ENCODE data around the gene ANO9. TPM values are rescaled to one million over a fixed set of nuclear protein-coding genes. Genes with fewer than 3 reads are reported as not detected.

Gene ANO9
- total RNA-seq, 2 donors from 2014 or later = 121 to 129 TPM

GRCh38 chr11:373716-374551 lies 67.9 kb downstream of the ANO9 start:
- Histone ChIP-seq H3K9ac (ENCODE audit: low read depth in 2 of 2, low read length in 2 of 2) (no peak overlapping the region), H3K36me3 (no peaks in the 10 kb centered on the region), H3K4me1 (no peaks in the 10 kb centered on the region), H3K27me3 (peaks cover 12% of the 10 kb centered on the region), H3K4me3 (no peak overlapping the region), H3K9me3 (no peaks in the 10 kb centered on the region), H3K27ac (no peak overlapping the region)
- intact Hi-C loops (cut with DNase I) = no loop called here
- TF ChIP-seq CTCF (IDR thresholded peaks at IDR 0.05) = no peak
- DNase-seq = no peak

DNA sequence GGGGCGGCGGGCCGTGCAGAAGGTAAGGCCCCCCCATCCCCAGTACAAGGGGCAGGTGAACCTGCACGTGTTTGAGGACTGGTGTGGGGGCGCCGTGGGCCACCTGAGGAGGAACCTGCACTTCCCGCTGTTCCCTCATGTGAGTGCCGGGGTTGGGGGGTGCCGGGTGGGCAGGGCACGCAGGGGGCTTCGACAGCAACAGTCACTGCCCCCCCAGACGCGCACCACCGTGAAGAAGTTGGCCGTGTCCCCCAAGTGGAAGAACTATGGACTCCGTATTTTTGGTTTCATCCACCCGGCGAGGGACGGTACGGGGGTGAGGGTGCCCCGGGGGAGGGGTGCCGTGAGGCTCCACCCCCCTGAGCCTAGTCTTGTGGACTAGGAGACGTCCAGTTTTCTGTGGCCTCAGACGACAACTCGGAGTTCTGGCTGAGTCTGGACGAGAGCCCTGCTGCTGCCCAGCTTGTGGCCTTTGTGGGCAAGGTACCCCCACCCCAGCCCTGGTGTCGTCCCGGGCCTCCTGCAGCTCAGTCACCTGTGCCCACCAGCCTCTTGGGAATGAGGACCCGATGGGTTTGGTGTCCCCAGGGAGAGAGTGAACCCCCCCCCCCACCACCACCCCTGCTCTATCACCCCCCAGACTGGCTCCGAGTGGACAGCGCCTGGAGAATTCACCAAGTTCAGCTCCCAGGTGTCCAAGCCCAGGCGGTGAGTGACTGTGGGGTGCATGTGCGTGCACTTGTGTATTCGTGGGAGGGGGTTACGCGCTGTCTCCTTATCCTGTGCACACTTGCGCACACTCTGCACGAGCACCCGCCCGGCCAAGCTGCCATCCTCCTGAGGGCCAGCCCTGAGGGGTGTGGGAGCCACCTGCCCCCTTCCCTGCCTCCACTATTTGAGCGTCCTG lies 68.7 kb downstream of the ANO9 start:
- no peak for DNase-seq
- TF ChIP-seq CTCF (IDR thresholded peaks at IDR 0.05) = no peak
- no peaks in the 10 kb centered on the region for H3K4me1 ChIP-seq
- H3K36me3 ChIP-seq = no peaks in the 10 kb centered on the region
- H3K9ac ChIP-seq (ENCODE audit: low read depth in 2 of 2, low read length in 2 of 2) = no peak overlapping the region
- no peak overlapping the region for H3K4me3 ChIP-seq
- no peak overlapping the region for H3K27ac ChIP-seq
- intact Hi-C loops (cut with DNase I) = no loop called here
- H3K27me3 ChIP-seq = peaks cover 20% of the 10 kb centered on the region
- no peaks in the 10 kb centered on the region for H3K9me3 ChIP-seq

GRCh38 chr11:371716-372590 lies 69.9 kb downstream of the ANO9 start:
- H3K9me3 ChIP-seq = no peaks in the 10 kb centered on the region
- H3K36me3 ChIP-seq = no peaks in the 10 kb centered on the region
- TF ChIP-seq CTCF (IDR thresholded peaks at IDR 0.05) = no peak
- H3K27me3 ChIP-seq = peaks cover 22% of the 10 kb centered on the region
- no peak overlapping the region for H3K9ac ChIP-seq (ENCODE audit: low read depth in 2 of 2, low read length in 2 of 2)
- DNase-seq = no peak
- no peak overlapping the region for H3K4me3 ChIP-seq
- H3K4me1 ChIP-seq = no peaks in the 10 kb centered on the region
- no peak overlapping the region for H3K27ac ChIP-seq
- intact Hi-C loops (cut with DNase I) = no loop called here

DNA sequence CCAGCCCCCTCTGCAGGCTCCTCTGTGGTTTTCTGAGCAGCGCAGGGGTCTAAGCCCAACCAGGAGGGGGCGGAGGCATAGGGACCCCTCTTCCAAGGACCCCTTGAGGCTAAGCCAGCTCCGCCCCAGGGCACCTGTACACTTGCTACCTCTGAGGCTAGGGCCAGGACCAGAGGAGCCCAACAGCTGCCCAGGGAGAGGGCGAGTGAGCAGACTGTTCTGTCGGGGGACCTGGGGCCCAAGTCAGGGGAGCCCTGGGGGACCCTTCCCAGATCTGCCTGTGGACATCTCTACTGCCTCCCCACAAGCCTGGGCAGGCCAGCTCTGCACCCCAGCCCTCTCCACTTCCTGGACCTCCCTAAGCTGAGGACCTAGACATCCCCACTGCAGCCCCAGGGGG lies 70.8 kb downstream of the ANO9 start:
- intact Hi-C loops (cut with DNase I) = no loop called here
- no peaks in the 10 kb centered on the region for H3K36me3 ChIP-seq
- TF ChIP-seq CTCF (IDR thresholded peaks at IDR 0.05) = no peak
- DNase-seq = no peak
- no peaks in the 10 kb centered on the region for H3K9me3 ChIP-seq
- no peak overlapping the region for H3K27ac ChIP-seq
- H3K4me3 ChIP-seq = no peak overlapping the region
- H3K27me3 ChIP-seq = peaks cover 22% of the 10 kb centered on the region
- H3K4me1 ChIP-seq = no peaks in the 10 kb centered on the region
- no peak overlapping the region for H3K9ac ChIP-seq (ENCODE audit: low read depth in 2 of 2, low read length in 2 of 2)

Measured in colonic mucosa (tissue), 4 donors.